Measurements from ENCODE around the gene NDUFB1.

The NDUFB1 gene

DNA sequence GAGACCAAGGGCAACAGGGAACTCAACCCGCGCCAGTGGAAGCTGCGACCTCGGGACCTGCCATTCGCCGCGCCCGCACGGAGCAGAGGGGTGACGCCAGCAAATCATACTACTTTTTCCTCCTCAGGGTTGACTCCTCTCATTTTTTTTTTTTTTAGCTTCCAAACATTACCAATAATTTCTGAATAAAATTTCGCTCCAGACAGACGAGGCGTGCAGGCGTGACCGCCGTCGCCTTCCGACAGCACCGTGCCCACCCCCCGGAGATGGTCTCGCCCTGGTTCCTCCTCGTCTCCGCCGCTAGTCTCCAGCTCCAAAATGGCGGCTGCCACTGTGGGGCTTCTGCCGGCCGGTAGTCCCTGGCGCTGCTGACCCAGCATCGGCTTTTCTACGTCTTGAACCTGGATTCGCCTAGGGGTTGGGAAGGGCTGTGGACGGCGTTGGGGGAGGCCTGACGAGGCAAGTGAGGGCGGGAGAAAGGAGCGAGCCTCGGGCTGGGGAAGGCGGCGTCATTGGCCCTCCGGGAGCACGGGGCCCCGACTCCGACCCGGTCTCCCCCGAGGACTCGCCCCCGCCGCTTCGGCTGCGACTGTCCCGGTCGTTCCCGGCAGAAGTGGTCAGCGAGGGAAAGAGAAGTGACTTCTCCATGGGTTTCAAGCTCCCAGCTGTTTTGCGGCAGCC lies at the start of gene NDUFB1, which contains the start of gene CPSF2:
TSS of gene NDUFB1 (minus strand) at position 37 of the 681 bp plus-strand sequence. CDS start 4,069 bp downstream, outside the sequence.
TSS of gene CPSF2 (plus strand) at position 300 of the 681 bp plus-strand sequence. CDS start 9,016 bp downstream, outside the sequence.
- peak; percentile 66 to 82 (median 81) for DNase-seq (ENCODE audit: low read depth in 2 of 3, low spot score in 1 of 3)

- no peak for DNase-seq (ENCODE audit: low read depth in 2 of 3, low spot score in 1 of 3)
Measured at GRCh38 chr14:92164958-92165357, 43.5 kb upstream of the NDUFB1 start.

DNA sequence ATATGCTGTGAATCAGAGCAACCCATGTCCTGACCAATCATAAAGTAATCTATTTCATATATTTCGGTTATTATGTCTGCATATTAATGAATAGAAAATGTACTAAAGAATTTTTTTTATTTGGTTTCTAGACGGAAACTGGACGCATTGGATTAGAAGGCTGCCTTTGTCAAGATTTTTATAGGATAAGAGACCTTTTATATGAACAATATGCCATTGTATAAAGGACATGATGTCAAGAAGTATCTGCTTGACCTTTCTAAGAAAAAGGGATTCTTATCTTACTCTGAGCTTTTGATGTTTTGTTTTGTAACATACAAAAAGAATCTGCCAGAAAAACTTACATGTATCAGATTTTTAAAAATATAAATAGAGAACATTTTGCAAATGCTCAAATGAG lies 40.0 kb upstream of the NDUFB1 start:
- DNase-seq (ENCODE audit: low read depth in 2 of 3, low spot score in 1 of 3) = no peak

- DNase-seq (ENCODE audit: low read depth in 2 of 3, low spot score in 1 of 3) = no peak
Measured at GRCh38 chr14:92160619-92161018, 39.1 kb upstream of the NDUFB1 start.

- DNase-seq (ENCODE audit: low read depth in 2 of 3, low spot score in 1 of 3) = no peak
Measured at GRCh38 chr14:92154283-92154942, 32.9 kb upstream of the NDUFB1 start.

DNA sequence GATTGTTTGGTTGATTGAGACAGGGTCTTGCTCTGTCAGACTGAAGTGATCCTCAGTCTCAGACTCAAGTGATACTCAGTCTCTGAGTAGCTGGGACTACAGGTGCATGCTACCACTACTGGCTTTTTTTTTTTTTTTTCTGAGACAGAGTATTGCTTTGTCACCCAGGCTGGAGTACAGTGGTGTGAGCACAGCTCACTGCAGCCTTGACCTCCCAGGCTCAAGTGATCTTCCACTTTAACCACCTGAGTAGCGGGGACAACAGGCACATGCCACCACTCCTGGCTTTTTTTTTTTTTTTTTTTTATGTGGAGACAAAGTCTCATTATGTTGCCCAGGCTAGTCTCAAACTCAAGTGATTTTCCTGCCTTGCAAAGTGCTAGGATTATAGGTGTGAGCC lies 32.1 kb upstream of the NDUFB1 start:
- DNase-seq (ENCODE audit: low read depth in 2 of 3, low spot score in 1 of 3) = no peak

DNA sequence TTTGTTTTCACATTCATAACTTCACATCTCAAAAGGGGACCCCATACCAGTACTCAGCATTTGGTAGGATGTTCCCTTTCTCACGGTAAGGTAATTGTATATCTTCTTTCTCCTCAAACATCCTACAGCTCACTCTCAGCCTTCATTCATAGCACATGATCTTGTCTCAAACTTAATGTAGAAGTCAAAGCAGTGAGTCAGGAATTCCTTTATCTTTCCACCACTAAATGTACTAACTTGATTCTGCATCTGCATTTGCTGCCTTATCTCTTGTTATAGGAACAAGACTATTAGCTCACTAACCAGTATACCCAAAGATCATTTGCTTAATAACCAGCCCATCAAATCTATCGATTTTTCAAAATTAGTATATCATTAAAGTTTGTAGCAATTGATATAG lies 23.2 kb upstream of the NDUFB1 start:
- no peak for DNase-seq (ENCODE audit: low read depth in 2 of 3, low spot score in 1 of 3)

- DNase-seq (ENCODE audit: low read depth in 2 of 3, low spot score in 1 of 3) = no peak
Measured at GRCh38 chr14:92143962-92144361, 22.5 kb upstream of the NDUFB1 start.

- no peak for DNase-seq (ENCODE audit: low read depth in 2 of 3, low spot score in 1 of 3)
Measured at GRCh38 chr14:92143309-92143708, 21.8 kb upstream of the NDUFB1 start.

GRCh38 chr14:92135269-92135668 lies 13.8 kb upstream of the NDUFB1 start:
- DNase-seq (ENCODE audit: low read depth in 2 of 3, low spot score in 1 of 3) = no peak

GRCh38 chr14:92134456-92134855 lies 12.9 kb upstream of the NDUFB1 start:
- no peak for DNase-seq (ENCODE audit: low read depth in 2 of 3, low spot score in 1 of 3)

DNA sequence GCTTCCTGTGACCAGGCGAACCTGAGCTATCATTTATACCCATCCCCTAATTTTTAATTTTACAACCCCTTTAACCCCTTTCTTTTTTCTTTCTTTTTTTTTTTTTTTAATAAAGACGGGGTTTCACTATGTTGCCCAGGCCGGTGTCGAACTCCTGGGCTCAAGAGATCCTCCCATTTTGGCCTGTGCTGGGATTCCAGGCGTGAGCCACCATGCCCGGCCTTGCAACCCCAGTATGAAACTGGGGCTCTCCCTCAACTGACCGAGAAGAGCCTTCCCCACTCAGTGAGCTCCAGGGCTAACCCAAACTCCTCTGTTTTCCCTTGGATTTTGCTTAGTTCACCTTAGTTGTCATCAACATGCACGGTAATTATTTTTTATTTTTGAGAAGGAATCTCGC lies 1.3 kb upstream of the NDUFB1 start:
- DNase-seq (ENCODE audit: low read depth in 2 of 3, low spot score in 1 of 3) = no peak

DNA sequence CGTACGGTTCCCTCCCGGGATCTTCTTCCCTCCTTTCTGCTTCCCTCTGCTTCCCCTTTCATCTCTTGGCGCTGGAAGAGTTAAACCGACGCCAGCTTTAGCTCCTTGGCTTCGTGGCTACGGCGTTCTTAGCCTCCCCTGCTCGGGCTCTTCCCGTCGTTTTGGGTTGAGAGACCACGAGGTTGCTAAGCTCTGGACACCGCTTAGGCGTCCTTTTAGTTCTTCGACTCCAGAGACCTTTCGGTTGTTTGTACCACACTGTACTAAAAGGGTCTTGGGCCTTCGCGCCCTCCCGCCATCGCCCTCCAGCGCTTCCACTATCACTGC lies 808 bp upstream of the NDUFB1 start:
- peak in 1 of 3 donors; percentile 11 for DNase-seq (ENCODE audit: low read depth in 2 of 3, low spot score in 1 of 3)

DNA sequence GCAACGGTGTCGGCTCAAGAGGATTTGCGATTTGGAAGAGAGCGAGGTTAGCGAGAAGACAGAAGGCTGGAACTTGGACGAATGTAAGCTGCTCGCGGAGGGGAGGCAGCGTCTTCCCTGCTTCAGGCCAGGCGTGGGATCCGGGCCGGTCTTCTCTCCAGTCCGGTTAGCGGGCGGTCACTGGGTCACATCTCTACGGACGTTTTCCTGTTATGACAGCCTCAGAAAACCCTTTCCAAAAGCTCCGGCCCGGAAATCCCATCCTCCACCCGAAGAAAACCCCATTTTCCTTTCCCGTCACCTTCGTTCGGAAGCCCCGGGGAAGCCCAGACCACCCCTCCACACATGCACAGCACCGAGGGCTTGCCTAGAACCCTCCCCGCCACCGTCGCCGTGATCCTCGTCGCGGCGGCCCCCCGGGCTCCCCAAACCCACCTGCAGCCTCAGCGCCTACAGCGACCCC lies 268 bp downstream of the NDUFB1 start:
- no peak for DNase-seq (ENCODE audit: low read depth in 2 of 3, low spot score in 1 of 3)

GRCh38 chr14:92109490-92109889 lies 12.0 kb downstream of the NDUFB1 start:
- no peak for DNase-seq (ENCODE audit: low read depth in 2 of 3, low spot score in 1 of 3)

DNA sequence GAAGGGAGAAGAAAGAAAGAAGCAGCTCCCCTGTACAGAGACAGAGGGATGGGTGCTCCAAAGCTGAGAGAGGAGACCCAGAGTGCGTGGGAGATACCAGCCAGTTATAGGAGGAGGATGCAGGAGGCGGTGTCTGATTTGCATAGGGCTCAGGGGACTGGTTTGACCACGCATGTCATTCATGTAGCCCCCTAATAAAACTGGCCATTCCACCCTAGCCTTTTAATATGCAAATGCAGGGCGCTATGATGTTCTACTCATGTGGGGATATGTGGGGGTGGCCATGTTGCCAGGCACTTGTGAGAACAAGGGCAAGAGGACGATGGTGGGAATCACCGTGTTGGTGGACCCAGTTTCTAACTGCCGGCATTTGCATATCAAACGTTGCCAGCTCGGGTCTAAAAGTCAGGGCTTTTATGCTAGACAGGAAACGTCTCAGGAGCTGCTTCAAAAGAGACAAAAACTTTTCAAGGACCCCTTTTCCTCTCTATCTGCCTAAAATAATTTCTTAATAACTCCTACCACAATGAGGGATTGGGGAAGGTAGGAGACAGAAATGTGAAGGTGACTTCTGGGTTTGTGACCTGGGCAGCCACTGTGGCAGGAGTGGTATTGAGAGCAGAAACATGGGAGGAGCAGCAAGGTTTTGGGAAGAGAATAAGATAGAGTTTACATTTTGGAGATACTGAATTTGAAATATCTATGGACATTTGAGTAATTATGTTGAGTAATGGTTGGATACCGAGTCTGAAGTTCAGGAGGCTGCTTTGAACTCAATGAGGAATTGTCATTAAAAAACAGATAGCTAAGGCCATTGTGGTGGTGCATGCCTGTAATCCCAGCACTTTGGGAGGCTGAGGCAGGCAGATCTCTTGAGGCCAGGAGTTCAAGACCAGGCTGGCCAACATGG lies 12.9 kb downstream of the NDUFB1 start:
- DNase-seq (ENCODE audit: low read depth in 2 of 3, low spot score in 1 of 3) = peak in 1 of 3 donors; percentile 5

- DNase-seq (ENCODE audit: low read depth in 2 of 3, low spot score in 1 of 3) = peak; percentile 90 to 94 (median 93)
Measured at GRCh38 chr14:92106143-92106926, 15.2 kb downstream of the NDUFB1 start, which contains the start of gene ATXN3. Gene ATXN3 (minus strand): TSS chr14:92106582. CDS start chr14:92106552, 30 bp downstream.

GRCh38 chr14:92105893-92106142 lies 15.7 kb downstream of the NDUFB1 start:
- peak in 2 of 3 donors; percentile 6 to 9 for DNase-seq (ENCODE audit: low read depth in 2 of 3, low spot score in 1 of 3)

DNA sequence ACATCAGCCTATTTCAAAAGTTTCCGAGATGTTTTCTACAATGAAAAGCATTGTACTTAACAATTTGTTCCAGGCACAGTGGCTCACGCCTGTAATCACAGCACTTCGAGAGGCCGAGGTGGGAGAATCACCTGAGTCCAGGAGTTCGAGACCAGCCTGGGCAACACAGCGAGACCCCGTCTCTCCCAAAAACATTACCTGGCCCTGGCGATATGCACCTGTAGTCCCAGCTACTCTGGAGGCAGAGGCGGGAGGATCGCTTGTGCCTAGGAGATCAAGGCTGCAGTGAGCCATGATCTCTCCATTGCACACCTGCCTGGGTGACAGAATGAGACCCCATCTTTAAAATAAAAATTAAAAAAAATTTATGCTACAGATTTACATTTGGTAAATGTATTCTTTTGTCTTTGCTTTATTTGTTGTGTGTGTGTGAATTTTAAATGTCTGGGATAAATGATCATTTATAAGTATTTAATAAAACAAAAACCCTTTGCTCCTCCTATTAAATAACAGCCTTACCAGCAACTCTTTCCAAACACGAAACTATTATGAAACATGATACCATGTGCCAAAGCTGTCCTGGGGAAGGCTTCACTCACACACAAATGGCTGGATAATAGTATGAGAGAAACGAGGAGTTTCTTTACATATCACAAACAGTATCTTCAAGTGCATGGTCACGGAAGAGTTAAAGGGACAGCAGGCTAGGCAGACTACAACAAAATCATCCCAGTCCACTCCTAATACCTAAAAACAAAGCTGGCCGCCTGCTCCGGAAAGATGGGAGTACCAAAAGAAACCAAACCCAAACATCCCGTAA lies 16.2 kb downstream of the NDUFB1 start:
- DNase-seq (ENCODE audit: low read depth in 2 of 3, low spot score in 1 of 3) = no peak

- no peak for DNase-seq (ENCODE audit: low read depth in 2 of 3, low spot score in 1 of 3)
Measured at GRCh38 chr14:92103363-92103989, 18.0 kb downstream of the NDUFB1 start.

Measured in stimulated activated CD4-positive, alpha-beta T cell treated with anti-CD3 and anti-CD28 coated beads, Interleukin-12 subunit alpha, Interleukin-12 subunit beta, amount 100 ng/mL, for 48 hours (primary cell).